Urinary bladder (tissue), 4 donors: ENCODE results near the gene CDK10. TPM values are rescaled to one million over a fixed set of nuclear protein-coding genes. Genes with fewer than 3 reads are reported as not detected.

Experiments used
- DNase-seq: peaks from one replicate; pipeline ENCODE4 v3.0.0-alpha.2; 2015; ENCODE audit errors: extremely low spot score
- H3K27ac ChIP-seq: one replicate; pipeline ENCODE4 v1.5.1; 2013; ENCODE audit warnings: low read depth, mild to moderate bottlenecking, moderate library complexity
- H3K36me3 ChIP-seq: one replicate; pipeline ENCODE4 v1.6.1; 2013; ENCODE audit warnings: mild to moderate bottlenecking, moderate library complexity; ENCODE audit not compliant: insufficient read depth
- H3K4me1 ChIP-seq: one replicate; pipeline ENCODE4 v1.6.1; 2013; ENCODE audit warnings: mild to moderate bottlenecking, moderate library complexity; ENCODE audit not compliant: insufficient read depth
- H3K4me3 ChIP-seq: one replicate; pipeline ENCODE4 v1.5.1; 2013; ENCODE audit warnings: low read depth, low read length
- WGBS: extraction: QIAGEN DNeasy Blood & Tissue Kit; methylation state at CpG from one replicate; pipeline ENCODE4 v1.1.7; 2013; 5-methylcytosine and 5-hydroxymethylcytosine counted together
- polyA plus RNA-seq: library from polyadenylated mRNA; stranded (reverse); fragments of 200-250 nt; gene quantifications from one replicate; pipeline ENCODE4 v1.2.3, GENCODE V29; 2013
- total RNA-seq: library from RNA; depleted of rRNA; stranded (reverse); fragments of >200 nt; gene quantifications from one replicate; pipeline ENCODE4 v1.2.3, GENCODE V29; 2014
- donor health status: healthy with polysubstance abuse.
- donor health status: healthy.

The CDK10 gene
- total and polyA plus RNA-seq, 2 donors = 31.9 to 58.5 TPM

DNA sequence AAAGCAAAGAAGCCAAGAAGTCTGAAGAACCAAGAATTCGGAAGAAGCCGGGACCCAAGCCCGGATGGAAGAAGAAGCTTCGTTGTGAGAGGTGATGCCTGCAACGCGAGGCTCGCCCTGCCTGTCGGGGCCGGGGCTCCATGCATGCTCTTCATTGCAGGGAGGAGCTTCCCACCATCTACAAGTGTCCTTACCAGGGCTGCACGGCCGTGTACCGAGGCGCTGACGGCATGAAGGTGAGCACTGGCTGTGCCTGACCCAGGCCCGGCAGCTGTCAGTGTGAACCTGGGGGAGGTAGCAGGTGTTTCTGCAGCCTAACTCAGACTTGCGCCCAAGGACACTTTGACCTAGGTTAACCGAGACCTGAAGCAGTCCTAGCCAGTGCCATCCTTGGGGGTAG lies 46.8 kb downstream of the CDK10 start:
- Histone ChIP-seq H3K27ac (no peak overlapping the region), H3K36me3 (peaks cover 7% of the 10 kb centered on the region), H3K4me3 (no peak overlapping the region), H3K4me1 (no peaks in the 10 kb centered on the region)
- DNase-seq = no peak
- WGBS = 89% methylated on average over 17 of the region's 17 CpGs

GRCh38 chr16:89733792-89734191 lies 47.3 kb downstream of the CDK10 start:
- Histone ChIP-seq H3K4me3 (no peak overlapping the region), H3K4me1 (no peaks in the 10 kb centered on the region), H3K36me3 (peaks cover 7% of the 10 kb centered on the region), H3K27ac (no peak overlapping the region)
- DNase-seq = no peak
- 91% methylated on average over 21 of the region's 21 CpGs for WGBS

DNA sequence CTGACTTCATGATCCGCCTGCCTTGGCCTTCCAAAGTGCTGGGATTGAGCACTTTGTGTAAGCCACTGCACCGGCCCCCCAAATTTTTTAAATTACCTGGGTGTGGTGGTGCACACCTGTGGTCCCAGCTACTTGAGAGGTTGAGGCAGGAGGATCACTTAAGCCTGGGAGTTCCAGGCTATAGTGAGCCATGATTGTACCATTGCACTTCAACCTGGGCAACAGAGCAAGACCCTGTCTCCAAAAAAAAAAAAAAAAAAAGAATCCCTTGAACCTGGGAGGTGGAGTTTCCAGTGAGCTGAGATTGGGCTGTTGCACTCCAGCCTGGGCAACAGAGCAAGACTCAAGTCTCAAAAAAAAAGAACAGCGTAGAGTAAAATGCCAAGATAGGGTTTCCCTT lies 50.1 kb downstream of the CDK10 start:
- H3K36me3 ChIP-seq = peaks cover 2% of the 10 kb centered on the region
- 96% methylated on average over 3 of the region's 3 CpGs for WGBS
- no peaks in the 10 kb centered on the region for H3K4me1 ChIP-seq
- no peak overlapping the region for H3K4me3 ChIP-seq
- DNase-seq = no peak
- H3K27ac ChIP-seq = no peak overlapping the region

DNA sequence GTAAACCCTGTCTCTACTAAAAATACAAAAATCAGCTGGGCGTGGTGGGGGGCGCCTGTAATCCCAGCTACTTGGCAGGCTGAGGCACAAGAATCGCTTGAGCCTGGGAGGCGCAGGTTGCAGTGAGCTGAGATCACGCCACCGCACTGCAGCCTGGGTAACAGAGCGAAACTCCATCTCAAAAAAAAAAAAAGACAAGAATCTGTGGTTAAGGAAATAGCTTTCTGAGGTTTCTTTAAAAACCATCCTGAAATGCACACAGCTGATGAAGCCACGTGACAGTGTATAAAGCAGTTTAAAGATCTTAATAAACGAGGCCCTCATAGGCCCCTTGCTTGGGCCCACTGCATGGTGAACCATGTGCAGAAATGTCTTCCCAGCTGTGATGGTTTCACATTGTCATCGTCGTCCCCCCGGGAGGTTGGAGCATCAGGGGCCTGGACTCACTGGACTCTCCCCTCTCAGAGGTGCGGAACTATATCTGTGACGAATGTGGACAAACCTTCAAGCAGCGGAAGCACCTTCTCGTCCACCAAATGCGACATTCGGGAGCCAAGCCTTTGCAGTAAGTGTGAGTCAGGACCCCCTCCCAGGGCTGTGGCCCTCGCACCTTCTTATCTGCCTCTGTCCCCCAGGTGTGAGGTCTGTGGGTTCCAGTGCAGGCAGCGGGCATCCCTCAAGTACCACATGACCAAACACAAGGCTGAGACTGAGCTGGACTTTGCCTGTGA lies 51.0 kb downstream of the CDK10 start:
- no peak for DNase-seq
- Histone ChIP-seq H3K36me3 (peaks cover 2% of the 10 kb centered on the region), H3K27ac (no peak overlapping the region), H3K4me3 (no peak overlapping the region), H3K4me1 (no peaks in the 10 kb centered on the region)
- WGBS = 90% methylated on average over 20 of the region's 20 CpGs

DNA sequence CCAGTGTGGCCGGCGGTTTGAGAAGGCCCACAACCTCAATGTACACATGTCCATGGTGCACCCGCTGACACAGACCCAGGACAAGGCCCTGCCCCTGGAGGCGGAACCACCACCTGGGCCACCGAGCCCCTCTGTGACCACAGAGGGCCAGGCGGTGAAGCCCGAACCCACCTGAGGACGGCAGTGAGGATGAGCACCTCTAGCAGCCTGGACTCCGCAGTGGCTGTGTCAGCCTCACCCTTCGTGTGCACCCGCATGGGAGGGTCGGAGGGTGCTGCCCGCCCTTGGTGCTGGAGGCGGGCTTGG lies 51.5 kb downstream of the CDK10 start:
- peaks cover 2% of the 10 kb centered on the region for H3K36me3 ChIP-seq
- no peaks in the 10 kb centered on the region for H3K4me1 ChIP-seq
- WGBS = 92% methylated on average over 14 of the region's 14 CpGs
- no peak overlapping the region for H3K27ac ChIP-seq
- no peak overlapping the region for H3K4me3 ChIP-seq
- no peak for DNase-seq

DNA sequence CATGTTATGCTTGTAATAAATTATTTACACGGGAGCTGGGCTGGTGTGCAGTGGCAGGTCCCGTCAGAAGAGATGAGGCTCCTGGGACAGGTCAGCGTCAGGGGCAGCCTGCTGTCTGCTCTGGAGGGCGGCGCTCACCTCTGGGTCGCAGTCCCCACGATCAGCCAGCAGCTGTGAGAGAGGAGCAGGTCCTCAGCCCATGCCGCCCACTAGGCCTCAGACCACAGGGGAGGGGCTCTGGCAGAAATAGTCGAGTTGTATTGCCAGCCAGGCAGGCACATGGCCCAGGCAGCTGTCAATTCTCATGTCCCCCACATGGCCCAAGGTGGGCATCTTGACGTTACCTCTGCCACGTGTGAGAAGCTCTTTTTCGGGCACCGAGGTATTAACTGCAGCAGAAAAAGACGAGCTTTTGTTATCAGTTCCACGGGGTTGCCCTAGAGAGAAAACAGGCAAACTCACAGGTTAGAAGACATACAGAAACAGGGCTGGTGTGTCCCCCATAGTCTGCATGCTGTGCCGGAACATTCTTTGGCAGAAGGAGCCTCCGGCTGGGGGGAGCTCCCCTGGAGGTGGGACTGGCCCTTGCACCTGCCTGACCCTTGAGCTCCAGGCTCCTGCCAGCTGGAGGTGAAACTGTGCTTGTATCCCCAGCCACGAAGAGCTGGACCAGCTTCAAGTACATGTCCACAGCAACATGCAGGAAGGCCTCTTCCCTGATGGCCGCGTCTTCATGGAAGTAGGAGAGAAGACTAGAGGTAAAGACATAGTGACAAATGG lies 52.2 kb downstream of the CDK10 start:
- no peaks in the 10 kb centered on the region for H3K4me1 ChIP-seq
- peaks cover 2% of the 10 kb centered on the region for H3K36me3 ChIP-seq
- 81% methylated on average over 20 of the region's 20 CpGs for WGBS
- no peak overlapping the region for H3K4me3 ChIP-seq
- DNase-seq = no peak
- H3K27ac ChIP-seq = no peak overlapping the region

GRCh38 chr16:89739383-89739782 lies 52.9 kb downstream of the CDK10 start:
- WGBS = 88% methylated on average over 9 of the region's 9 CpGs
- Histone ChIP-seq H3K4me1 (no peaks in the 10 kb centered on the region), H3K4me3 (no peak overlapping the region), H3K27ac (no peak overlapping the region), H3K36me3 (no peaks in the 10 kb centered on the region)
- no peak for DNase-seq

GRCh38 chr16:89741342-89742014 lies 55.0 kb downstream of the CDK10 start:
- DNase-seq = no peak
- Histone ChIP-seq H3K4me1 (no peaks in the 10 kb centered on the region), H3K4me3 (no peak overlapping the region), H3K36me3 (no peaks in the 10 kb centered on the region), H3K27ac (no peak overlapping the region)
- WGBS = 80% methylated on average over 11 of the region's 11 CpGs

DNA sequence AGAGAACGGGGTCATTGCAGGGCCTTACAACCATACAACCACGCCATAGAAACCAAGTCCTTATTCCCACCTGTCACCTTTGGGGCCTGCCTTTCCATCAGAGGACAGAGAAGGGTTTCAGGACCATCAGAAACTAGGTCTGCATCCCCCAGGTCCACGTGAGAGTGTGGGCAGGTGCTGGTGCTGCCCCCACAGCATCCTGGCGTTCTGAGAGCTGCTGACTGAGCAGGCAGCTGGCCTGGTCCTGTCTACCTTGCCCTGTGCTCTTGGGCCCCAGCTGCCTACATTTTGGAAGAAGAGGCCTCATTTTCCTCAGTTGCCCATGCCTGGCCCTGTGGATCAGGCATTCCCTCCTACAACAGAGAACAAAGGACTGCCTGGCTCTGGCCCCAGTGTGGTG lies 56.5 kb downstream of the CDK10 start:
- no peaks in the 10 kb centered on the region for H3K36me3 ChIP-seq
- H3K4me1 ChIP-seq = no peaks in the 10 kb centered on the region
- 89% methylated on average over 4 of the region's 4 CpGs for WGBS
- no peak for DNase-seq
- no peak overlapping the region for H3K4me3 ChIP-seq
- no peak overlapping the region for H3K27ac ChIP-seq

GRCh38 chr16:89744813-89745212 lies 58.3 kb downstream of the CDK10 start:
- H3K4me3 ChIP-seq = no peak overlapping the region
- H3K36me3 ChIP-seq = no peaks in the 10 kb centered on the region
- DNase-seq = no peak
- H3K4me1 ChIP-seq = no peaks in the 10 kb centered on the region
- H3K27ac ChIP-seq = no peak overlapping the region
- WGBS = 93% methylated on average over 16 of the region's 16 CpGs

Other genes with a start within 250 kb of the CDK10 start
- 51.2 TPM for gene ANKRD11, start 196.1 kb upstream of the CDK10 start, total RNA-seq
- gene ANKRD11, start 196.1 kb upstream of the CDK10 start, polyA plus RNA-seq = 73.3 TPM
- 77.8 TPM for gene SPG7, start 178.3 kb upstream of the CDK10 start, total RNA-seq
- gene SPG7, start 178.3 kb upstream of the CDK10 start, polyA plus RNA-seq = 85.4 TPM
- 2,031 TPM for gene RPL13, start 126.0 kb upstream of the CDK10 start, total RNA-seq
- 7,650 TPM for gene RPL13, start 126.0 kb upstream of the CDK10 start, polyA plus RNA-seq
- gene CPNE7, start 110.9 kb upstream of the CDK10 start, total RNA-seq = not detected
- 1.8 TPM for gene CPNE7, start 110.9 kb upstream of the CDK10 start, polyA plus RNA-seq
- gene DPEP1, start 73.0 kb upstream of the CDK10 start, total RNA-seq = 0.58 TPM
- 0.41 TPM for gene DPEP1, start 73.0 kb upstream of the CDK10 start, polyA plus RNA-seq
- 27.9 TPM for gene CHMP1A, start 29.0 kb upstream of the CDK10 start, total RNA-seq
- gene CHMP1A, start 29.0 kb upstream of the CDK10 start, polyA plus RNA-seq = 85.7 TPM
- 3.3 TPM for gene SPATA33, start 28.9 kb upstream of the CDK10 start, total RNA-seq
- 5.2 TPM for gene SPATA33, start 28.9 kb upstream of the CDK10 start, polyA plus RNA-seq
- gene SPATA2L, start 15.0 kb downstream of the CDK10 start, total RNA-seq = 5.2 TPM
- 10.8 TPM for gene SPATA2L, start 15.0 kb downstream of the CDK10 start, polyA plus RNA-seq
- 5.7 TPM for gene VPS9D1, start 34.2 kb downstream of the CDK10 start, total RNA-seq
- 11.0 TPM for gene VPS9D1, start 34.2 kb downstream of the CDK10 start, polyA plus RNA-seq
- 17.9 TPM for gene ZNF276, start 34.8 kb downstream of the CDK10 start, total RNA-seq
- 19.6 TPM for gene ZNF276, start 34.8 kb downstream of the CDK10 start, polyA plus RNA-seq
- 9.6 TPM for gene FANCA, start 130.0 kb downstream of the CDK10 start, total RNA-seq
- gene FANCA, start 130.0 kb downstream of the CDK10 start, polyA plus RNA-seq = 1.7 TPM
- 5.4 TPM for gene SPIRE2, start 141.8 kb downstream of the CDK10 start, total RNA-seq
- 6.4 TPM for gene SPIRE2, start 141.8 kb downstream of the CDK10 start, polyA plus RNA-seq
- 107 TPM for gene TCF25, start 186.9 kb downstream of the CDK10 start, total RNA-seq
- gene TCF25, start 186.9 kb downstream of the CDK10 start, polyA plus RNA-seq = 128 TPM
- 3.8 TPM for gene MC1R, start 232.2 kb downstream of the CDK10 start, total RNA-seq
- gene MC1R, start 232.2 kb downstream of the CDK10 start, polyA plus RNA-seq = 7.0 TPM
- gene TUBB3, start 236.7 kb downstream of the CDK10 start, total RNA-seq = 28.0 TPM
- gene TUBB3, start 236.7 kb downstream of the CDK10 start, polyA plus RNA-seq = 16.1 TPM